HepG2 (cell line): Measurements from ENCODE around the gene NCOA5. TPM values are rescaled to one million over a fixed set of nuclear protein-coding genes. Genes with fewer than 3 reads are reported as not detected.

Experiments used
- ATAC-seq: fragments of 200-7000 bp; cut with Tn5 transposase; 3 replicates; pipeline ENCODE4 v1.9.1; 2020; ENCODE audit warnings: mild to moderate bottlenecking, moderate library complexity
- BruUV-seq: library from RNA; stranded (reverse); fragments of 400-500 nt; replicated peaks from 2 replicates; lab custom pipeline; 2021; lab: Mats Ljungman, UMichigan
- CTCF ChIA-PET: fragments of 300-600 bp; formaldehyde crosslinking; extraction: SDS; loops from one replicate; lab custom pipeline; 2021; ENCODE audit warnings: low total read pairs, inconsistent platforms, low intra/inter-chr PET ratio; lab: Yijun Ruan, JAX
- POLR2A ChIA-PET: fragments of 350-600 bp; sonication (Branson Sonifier 250); formaldehyde crosslinking; loops from one replicate; lab custom pipeline; 2020; ENCODE audit warnings: antibody characterized with exemption, inconsistent platforms; lab: Yijun Ruan, JAX
- DNase-seq: peaks from one replicate; pipeline ENCODE4 v3.0.0-alpha.2; 2015; ENCODE audit warnings: low spot score
- FAIRE-seq: peaks from 3 replicates; lab custom pipeline; 2011; peaks lifted over from hg19 to GRCh38; lab: Jason Lieb, UNC
- H2AFZ ChIP-seq: one replicate; pipeline ENCODE4 v1.6.1; 2011; ENCODE audit warnings: low read length, inconsistent platforms
- H3K27ac ChIP-seq: fragments of 300-600 bp; 3 replicates; pipeline ENCODE4 v1.8.0; 2011; ENCODE audit warnings: mixed run types, mild to moderate bottlenecking, mixed read lengths, low read length, inconsistent platforms; ENCODE audit not compliant: insufficient read depth; ENCODE audit errors: extremely low read length
- H3K27me3 ChIP-seq, 2 experiments: fragments of 200-600 bp in 1 of 2; 2 replicates in 1 of 2; 3 replicates in 1 of 2; pipeline versions ENCODE4 v1.6.0 to v1.8.0; 2011; ENCODE audit warnings: low read length in 2 of 2, mild to moderate bottlenecking in 2 of 2, moderate library complexity in 2 of 2, inconsistent platforms in 1 of 2; ENCODE audit not compliant: insufficient read depth in 2 of 2, control insufficient read depth in 1 of 2
- H3K36me3 ChIP-seq, 2 experiments: fragments of 200-600 bp in 1 of 2; replicated peaks in 1 of 2; 2 replicates in 1 of 2; 3 replicates in 1 of 2; pipeline versions ENCODE4 v1.5.1 to v1.8.0; 2011; ENCODE audit warnings: low read length in 2 of 2, inconsistent platforms in 1 of 2; ENCODE audit not compliant: insufficient read depth in 2 of 2, control insufficient read depth in 1 of 2
- H3K4me1 ChIP-seq: 2 replicates; pipeline ENCODE4 v1.5.1; 2012; ENCODE audit warnings: low read length, inconsistent platforms; ENCODE audit not compliant: insufficient read depth
- H3K4me2 ChIP-seq: 2 replicates; pipeline ENCODE4 v1.6.0; 2011; ENCODE audit warnings: low read depth, low read length, inconsistent platforms
- H3K4me3 ChIP-seq, 3 experiments: fragments of 200-600 bp in 1 of 3; sonication (generic), shearing (Covaris generic) in 1 of 3; replicated peaks in 1 of 3; 2 replicates each; pipeline ENCODE4 v1.5.1; 2011 to 2016; ENCODE audit warnings: low read length in 3 of 3, inconsistent platforms in 2 of 3, low read depth in 2 of 3, mild to moderate bottlenecking in 2 of 3, control low read depth in 1 of 3, mixed read lengths in 1 of 3; ENCODE audit not compliant: insufficient read depth in 1 of 3
- H3K79me2 ChIP-seq: one replicate; pipeline ENCODE4 v1.6.1; 2011; ENCODE audit warnings: low read length, inconsistent platforms; ENCODE audit not compliant: insufficient read depth
- H3K9ac ChIP-seq: 2 replicates; pipeline ENCODE4 v1.6.0; 2011; ENCODE audit warnings: mild to moderate bottlenecking, low read depth, low read length, inconsistent platforms; ENCODE audit not compliant: insufficient read depth
- H3K9me3 ChIP-seq: 2 replicates; pipeline ENCODE4 v1.5.1; 2012; ENCODE audit warnings: mild to moderate bottlenecking, low read length
- H4K20me1 ChIP-seq: 2 replicates; pipeline ENCODE4 v1.6.0; 2011; ENCODE audit warnings: inconsistent platforms, mild to moderate bottlenecking, low read length, moderate library complexity; ENCODE audit not compliant: insufficient read depth
- ASH2L ChIP-seq: fragments of 300-600, 200-600 bp; sonication (generic); IDR thresholded peaks from 2 replicates; pipeline ENCODE4 v1.7.0; 2017; ENCODE audit warnings: low read depth, mild to moderate bottlenecking, moderate library complexity, mixed read lengths, low read length; ENCODE audit not compliant: insufficient read length
- CBX5 ChIP-seq: sonication (generic); formaldehyde crosslinking; IDR thresholded peaks from 2 replicates; pipeline ENCODE4 v1.4.0; 2020; ENCODE audit warnings: missing genetic modification reagents, borderline replicate concordance
- CHD4 ChIP-seq: fragments of 200-600 bp; sonication (generic); IDR thresholded peaks from 2 replicates; pipeline ENCODE4 v1.7.0; 2017; ENCODE audit warnings: mild to moderate bottlenecking, low read length, borderline replicate concordance
- EED ChIP-seq: sonication (generic); formaldehyde crosslinking; IDR thresholded peaks from 2 replicates; pipeline ENCODE4 v1.5.0; 2020; ENCODE audit warnings: mild to moderate bottlenecking, missing genetic modification reagents
- FOSL2 ChIP-seq: sonication (generic); formaldehyde crosslinking; IDR thresholded peaks from 2 replicates; pipeline ENCODE4 v1.4.0; 2020; ENCODE audit warnings: missing genetic modification reagents
- NR2F1 ChIP-seq, 2 experiments: fragments of 450-650 bp in 1 of 2; formaldehyde crosslinking in 1 of 2; IDR thresholded peaks; 2 replicates each; pipeline versions ENCODE4 v1.5.0 to v1.6.1; 2016 to 2020; ENCODE audit warnings: mild to moderate bottlenecking in 1 of 2, missing compliant biosample characterization in 1 of 2, missing genetic modification reagents in 1 of 2, moderate library complexity in 1 of 2
- POLR2AphosphoS5 ChIP-seq: IDR thresholded peaks from 2 replicates; pipeline ENCODE4 v1.6.1; 2012; ENCODE audit warnings: low read depth, low read length
- SMAD3 ChIP-seq: sonication (generic); formaldehyde crosslinking; IDR thresholded peaks from 2 replicates; pipeline ENCODE4 v1.4.0; 2020; ENCODE audit warnings: missing genetic modification reagents
- ZBTB8A ChIP-seq: sonication (generic); formaldehyde crosslinking; IDR thresholded peaks from 2 replicates; pipeline ENCODE4 v1.4.0; 2020; ENCODE audit warnings: mild to moderate bottlenecking, low read depth, missing genetic modification reagents, borderline replicate concordance
- ZMYM3 ChIP-seq: sonication (generic); formaldehyde crosslinking; IDR thresholded peaks from 2 replicates; pipeline ENCODE4 v1.5.1; 2020; ENCODE audit warnings: mild to moderate bottlenecking, missing genetic modification reagents
- ZNF441 ChIP-seq: sonication (generic); formaldehyde crosslinking; IDR thresholded peaks from 2 replicates; pipeline ENCODE4 v1.7.0; 2021; ENCODE audit warnings: missing genetic modification reagents, borderline replicate concordance
- ZNF629 ChIP-seq: sonication (generic); formaldehyde crosslinking; conservative IDR thresholded peaks from 2 replicates; pipeline ENCODE4 v1.5.0; 2020; ENCODE audit warnings: missing genetic modification reagents
- ZNF703 ChIP-seq: sonication (generic); formaldehyde crosslinking; IDR thresholded peaks from 2 replicates; pipeline ENCODE4 v1.5.1; 2020; ENCODE audit warnings: missing genetic modification reagents, mild to moderate bottlenecking, moderate library complexity, borderline replicate concordance
- ZNF792 ChIP-seq: IDR thresholded peaks from 2 replicates; pipeline ENCODE4 v1.6.1; 2016
- in situ Hi-C: cut with HindIII; loops from 2 replicates; pipeline ENCODE4 v1.10.0; 2017; ENCODE audit warnings: low pct_unique_long_range_greater_than_20kb; ENCODE audit not compliant: extremely low pct_ligation_motif_present
- intact Hi-C: fragments of 100-400 bp; cut with micrococcal nuclease; formaldehyde crosslinking; loops from one replicate; pipeline ENCODE4 v1.10.0; 2022; ENCODE audit not compliant: unreplicated experiment
- polyA plus RNA-seq, 8 experiments: library from polyadenylated mRNA; depleted of rRNA in 3 of 8; stranded (reverse) in 7 of 8; unstranded in 1 of 8; fragments of >200 nt; fragmentation: Illumina TruSeq in 4 of 8; extraction: Trizol in 4 of 8; gene quantifications; 2 replicates each; pipeline versions ENCODE4 v1.2.1 to v1.2.3, GENCODE V29; 2011 to 2016; ENCODE audit warnings: low read depth in 4 of 8, missing spikeins in 1 of 8, mixed read lengths in 1 of 8; ENCODE audit not compliant: insufficient read depth in 1 of 8
- total RNA-seq, 5 experiments: library from RNA; depleted of rRNA; stranded (reverse); fragments of >200 nt; fragmentation: Illumina TruSeq; extraction: Trizol; gene quantifications; 2 replicates each; pipeline ENCODE4 v1.2.3, GENCODE V29; 2016; ENCODE audit warnings: low read depth in 1 of 5

The NCOA5 gene
- total and polyA plus RNA-seq, 2 of the 13 experiments (the other 11 are each of a cell fraction or from before 2014, with no cell fraction given), result 16.5 to 28.4 TPM

- TF ChIP-seq ZNF441 (CRISPR knock-in tag), result no peak
- no peak for TF ChIP-seq POLR2AphosphoS5
- TF ChIP-seq CHD4, result no peak
- no peak for TF ChIP-seq EED
- TF ChIP-seq ZBTB8A (CRISPR knock-in tag), result no peak
- no peak for TF ChIP-seq ASH2L
- TF ChIP-seq NR2F1 (CRISPR knock-in tag; IDR thresholded peaks at IDR 0.05), result no peak
- TF ChIP-seq, all 625 proteins: peak for 0
Measured at GRCh38 chr20:46051556-46052308, 38.0 kb downstream of the NCOA5 start (continued).

- POLR2A ChIA-PET, result no interaction called here
- BruUV-seq, result no TSS peak
- Histone ChIP-seq H3K27ac (no peak overlapping the region), H3K4me3 (no peak overlapping the region), H4K20me1 (peaks cover 2% of the 10 kb centered on the region; the same call in 1 of the 2 replicates), H3K79me2 (no peaks in the 10 kb centered on the region), H3K4me2 (no peak overlapping the region), H3K27me3 (0 out of 5 replicates have a peak, but pooled peaks cover 0 to 6% of the 10 kb centered on the region in 2 experiments), H3K9me3 (no peaks in the 10 kb centered on the region), H3K4me1 (peaks cover 7% of the 10 kb centered on the region; the same call in 1 of the 2 replicates), H3K36me3 (no peaks in the 10 kb centered on the region), H2AFZ (no peak overlapping the region), H3K9ac (no peak overlapping the region)
- in situ Hi-C loops, result no loop called here
- CTCF ChIA-PET, result no interaction called here
- intact Hi-C loops, result no loop called here
- peak; percentile 41 for DNase-seq
- FAIRE-seq, result peak; percentile 66
- no peak for TF ChIP-seq CBX5 (CRISPR knock-in tag)
- peak; percentile 72 for TF ChIP-seq FOSL2 (CRISPR knock-in tag)
- TF ChIP-seq ZMYM3 (CRISPR knock-in tag), result peak; percentile 38; the same call in 1 of the 2 replicates
- peak; percentile 80 for TF ChIP-seq ZNF629 (CRISPR knock-in tag)
- no peak for TF ChIP-seq ZNF703 (CRISPR knock-in tag)
- TF ChIP-seq SMAD3 (CRISPR knock-in tag), result no peak
- TF ChIP-seq ZNF792 (CRISPR knock-in tag), result peak; percentile 90
- no peak; the same call in 2 of the 3 replicates for ATAC-seq
Measured at GRCh38 chr20:46050885-46051284, 38.9 kb downstream of the NCOA5 start.
